B cell (primary cell): Measurements from ENCODE around the gene BANF2. TPM values are rescaled to one million over a fixed set of nuclear protein-coding genes. Genes with fewer than 3 reads are reported as not detected.

Source experiments
- ATAC-seq: fragments of 200-7000 bp; cut with Tn5 transposase; one replicate; pipeline ENCODE4 v1.10.0; 2021; ENCODE audit warnings: low read depth, mild to moderate bottlenecking, moderate number of reproducible peaks, moderate library complexity
- CTCF ChIA-PET: fragments of 350-600 bp; sonication (Branson Sonifier 250); formaldehyde crosslinking; loops from one replicate; lab custom pipeline; 2021; ENCODE audit warnings: antibody characterized with exemption, inconsistent platforms; lab: Charles Lee
- POLR2A ChIA-PET: fragments of 350-600 bp; sonication (Branson Sonifier 250); formaldehyde crosslinking; loops from one replicate; lab custom pipeline; 2021; ENCODE audit warnings: antibody characterized with exemption; lab: Charles Lee
- DNase-seq: peaks from one replicate; pipeline ENCODE4 v3.0.0; 2013
- H2AFZ ChIP-seq: 2 replicates; pipeline ENCODE4 v1.6.1; 2012; ENCODE audit warnings: mild to moderate bottlenecking, low read depth, low read length; ENCODE audit not compliant: insufficient read depth, poor library complexity, severe bottlenecking
- H3K27ac ChIP-seq, 2 donors: 1 replicate in 1 of 2; 2 replicates in 1 of 2; pipeline ENCODE4 v1.5.1; 2012 to 2013; ENCODE audit warnings: low read length in 2 of 2, mild to moderate bottlenecking in 2 of 2, moderate library complexity in 1 of 2
- H3K27me3 ChIP-seq, 4 experiments: fragments of 200-600 bp in 1 of 4; sonication (generic) in 1 of 4; replicated peaks in 1 of 4; 1 replicate in 2 of 4; 2 replicates in 2 of 4; pipeline versions ENCODE4 v1.6.1 to v1.7.0; 2013 to 2016; ENCODE audit warnings: low read length in 3 of 4, mild to moderate bottlenecking in 2 of 4, mixed read lengths in 1 of 4, moderate library complexity in 1 of 4; ENCODE audit not compliant: insufficient read depth in 4 of 4, control insufficient read depth in 3 of 4; ENCODE audit errors: control extremely low read depth in 1 of 4
- H3K36me3 ChIP-seq, 2 experiments: replicated peaks in 1 of 2; 1 replicate in 1 of 2; 2 replicates in 1 of 2; pipeline versions ENCODE4 v1.6.1 to v1.7.1; 2013; ENCODE audit warnings: low read length in 1 of 2; ENCODE audit not compliant: insufficient read depth in 2 of 2, control insufficient read depth in 1 of 2; ENCODE audit errors: control extremely low read depth in 1 of 2, extremely low read depth in 1 of 2
- H3K4me1 ChIP-seq, 2 donors: fragments of 200-600 bp in 1 of 2; sonication (generic) in 1 of 2; 1 replicate in 1 of 2; 2 replicates in 1 of 2; pipeline versions ENCODE4 v1.5.1 to v1.6.1; 2013 to 2017; ENCODE audit warnings: low read length in 2 of 2; ENCODE audit not compliant: control insufficient read depth in 2 of 2, insufficient read depth in 2 of 2
- H3K4me2 ChIP-seq: replicated peaks from 2 replicates; pipeline ENCODE3; 2012; ENCODE audit warnings: mild to moderate bottlenecking, low read depth, low read length; ENCODE audit not compliant: poor library complexity, severe bottlenecking
- H3K4me3 ChIP-seq, 5 experiments: fragments of 200-600 bp in 1 of 5; sonication (generic) in 1 of 5; 1 replicate in 3 of 5; 2 replicates in 2 of 5; pipeline versions ENCODE4 v1.5.1 to v1.7.0; 2011 to 2016; ENCODE audit warnings: low read length in 4 of 5, mild to moderate bottlenecking in 4 of 5, low read depth in 2 of 5, control low read depth in 1 of 5, moderate library complexity in 1 of 5; ENCODE audit not compliant: insufficient read depth in 1 of 5; ENCODE audit errors: control extremely low read depth in 1 of 5, extremely low read depth in 1 of 5
- H3K79me2 ChIP-seq: fragments of 200-600 bp; sonication (generic); one replicate; pipeline ENCODE4 v1.6.0; 2016; ENCODE audit warnings: low read length; ENCODE audit not compliant: control insufficient read depth, insufficient read depth
- H3K9ac ChIP-seq: fragments of 200-600 bp; sonication (generic); 2 replicates; pipeline ENCODE4 v1.6.1; 2017; ENCODE audit warnings: mild to moderate bottlenecking, low read length, moderate library complexity
- H3K9me3 ChIP-seq, 3 donors: one replicate each; pipeline versions ENCODE4 v1.6.1 to v1.7.1; 2013; ENCODE audit warnings: low read length in 2 of 3; ENCODE audit not compliant: control insufficient read depth in 2 of 3, insufficient read depth in 1 of 3; ENCODE audit errors: control extremely low read depth in 1 of 3
- H4K20me1 ChIP-seq: 2 replicates; pipeline ENCODE4 v1.6.0; 2012; ENCODE audit warnings: mild to moderate bottlenecking, low read length; ENCODE audit not compliant: insufficient read depth, control insufficient read depth, poor library complexity, severe bottlenecking
- H3K27ac Mint-ChIP-seq: one replicate; pipeline ENCODE4 v1.8.0; 2021; ENCODE audit warnings: mixed read lengths
- H3K27me3 Mint-ChIP-seq: one replicate; pipeline ENCODE4 v1.8.0; 2021; ENCODE audit warnings: mixed read lengths
- H3K4me1 Mint-ChIP-seq: one replicate; pipeline ENCODE4 v1.8.0; 2021; ENCODE audit warnings: mixed read lengths
- H3K4me3 Mint-ChIP-seq: one replicate; pipeline ENCODE4 v1.8.0; 2021; ENCODE audit warnings: mixed read lengths
- H3K9me3 Mint-ChIP-seq: one replicate; pipeline ENCODE4 v1.8.0; 2022; ENCODE audit warnings: mixed read lengths; ENCODE audit not compliant: insufficient read depth
- EZH2 ChIP-seq: IDR thresholded peaks from 2 replicates; pipeline ENCODE4 v1.6.1; 2012; ENCODE audit warnings: borderline replicate concordance, low read depth, mild to moderate bottlenecking, moderate library complexity, low read length; ENCODE audit not compliant: insufficient read depth, poor library complexity, severe bottlenecking
- WGBS: methylation state at CpG from one replicate; pipeline ENCODE4 v1.1.5; 2013; ENCODE audit warnings: missing lambda C conversion rate; ENCODE audit not compliant: insufficient coverage; 5-methylcytosine and 5-hydroxymethylcytosine counted together
- intact Hi-C: fragments of 100-400 bp; cut with micrococcal nuclease; formaldehyde crosslinking; loops from one replicate; pipeline ENCODE4 v1.10.0; 2022
- polyA plus RNA-seq: library from polyadenylated mRNA; depleted of rRNA; stranded (reverse); fragments of >200 nt; gene quantifications from 2 replicates; pipeline ENCODE4 v1.2.3, GENCODE V29; 2012
- total RNA-seq, 2 donors: library from RNA; stranded (reverse); fragments of 120-200 nt in 1 of 2; gene quantifications; 1 replicate in 1 of 2; 2 replicates in 1 of 2; pipeline versions ENCODE4 v1.2.3 to v1.2.4, GENCODE V29; 2013 to 2022
- TF ChIP-seq, protein P1 (sequence below): fragments of 200-600 bp; IDR thresholded peaks from one replicate; pipeline ENCODE4 v1.8.0; 2022; ENCODE audit warnings: antibody characterized with exemption, mild to moderate bottlenecking

BANF2 gene
- total and polyA plus RNA-seq, 2 donors (not counting 1 experiment from before 2014, with no cell fraction given) = not detected

DNA sequence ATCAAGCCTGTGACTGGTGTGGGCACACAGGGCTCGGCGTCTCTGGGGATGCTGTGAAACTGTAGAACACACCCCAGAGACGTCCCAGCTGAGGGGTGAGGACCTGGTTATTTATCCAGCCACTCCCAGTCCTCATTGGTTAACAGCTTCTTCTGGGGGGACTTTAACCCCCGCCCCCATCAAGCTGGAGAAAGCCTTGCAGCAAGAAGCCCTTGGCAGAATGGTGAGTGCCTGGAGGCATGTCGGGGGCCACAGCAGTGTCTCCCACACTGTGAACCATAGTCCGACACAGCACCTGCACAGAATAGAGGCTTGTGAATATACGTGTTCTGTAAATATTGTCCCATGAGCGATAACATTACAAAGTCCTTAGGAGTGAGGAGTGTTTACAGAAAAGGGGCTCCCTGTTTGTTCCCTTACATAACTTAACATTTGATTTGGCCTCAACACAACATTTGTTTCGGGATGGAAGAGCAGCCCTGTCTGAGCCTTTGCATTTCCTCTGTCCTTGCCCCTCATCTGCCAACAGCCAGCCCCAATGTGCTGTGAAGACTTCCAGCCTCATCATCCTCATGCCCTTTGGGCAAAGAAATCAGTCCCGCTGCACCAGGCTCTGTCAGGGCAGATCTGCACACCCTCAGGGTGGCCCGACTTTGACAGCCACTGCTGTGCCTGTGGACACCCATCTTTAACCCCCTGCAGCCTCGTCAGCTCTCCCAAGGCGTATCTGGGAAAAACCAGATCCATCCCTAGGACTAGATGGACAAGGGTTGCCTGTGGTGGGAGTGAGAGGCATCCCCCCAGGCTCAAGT, 15.5 kb upstream of the BANF2 start:
- H3K4me2 ChIP-seq = no peak overlapping the region
- H3K27me3 ChIP-seq = peaks cover 0 to 11% (median 4%) of the 10 kb centered on the region in 4 experiments
- ChIA-PET CTCF (interaction anchor here (0.6 to 6.4 kb wide), 7 partner anchors 7 to 333 kb away, joined by 3 to 159 read pairs (median 5); no protein-coding TSS in a partner anchor), POLR2A (no interaction called here)
- DNase-seq (peak; percentile 14), ATAC-seq (no peak)
- H3K27ac Mint-ChIP-seq = no peak overlapping the region
- H3K4me1 Mint-ChIP-seq = peaks cover 20% of the 10 kb centered on the region
- TF ChIP-seq, protein P1, sequence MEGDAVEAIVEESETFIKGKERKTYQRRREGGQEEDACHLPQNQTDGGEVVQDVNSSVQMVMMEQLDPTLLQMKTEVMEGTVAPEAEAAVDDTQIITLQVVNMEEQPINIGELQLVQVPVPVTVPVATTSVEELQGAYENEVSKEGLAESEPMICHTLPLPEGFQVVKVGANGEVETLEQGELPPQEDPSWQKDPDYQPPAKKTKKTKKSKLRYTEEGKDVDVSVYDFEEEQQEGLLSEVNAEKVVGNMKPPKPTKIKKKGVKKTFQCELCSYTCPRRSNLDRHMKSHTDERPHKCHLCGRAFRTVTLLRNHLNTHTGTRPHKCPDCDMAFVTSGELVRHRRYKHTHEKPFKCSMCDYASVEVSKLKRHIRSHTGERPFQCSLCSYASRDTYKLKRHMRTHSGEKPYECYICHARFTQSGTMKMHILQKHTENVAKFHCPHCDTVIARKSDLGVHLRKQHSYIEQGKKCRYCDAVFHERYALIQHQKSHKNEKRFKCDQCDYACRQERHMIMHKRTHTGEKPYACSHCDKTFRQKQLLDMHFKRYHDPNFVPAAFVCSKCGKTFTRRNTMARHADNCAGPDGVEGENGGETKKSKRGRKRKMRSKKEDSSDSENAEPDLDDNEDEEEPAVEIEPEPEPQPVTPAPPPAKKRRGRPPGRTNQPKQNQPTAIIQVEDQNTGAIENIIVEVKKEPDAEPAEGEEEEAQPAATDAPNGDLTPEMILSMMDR = no peak
- TF ChIP-seq EZH2 = no peak
- H4K20me1 ChIP-seq = no peaks in the 10 kb centered on the region
- peaks cover 8% of the 10 kb centered on the region for H3K79me2 ChIP-seq
- H3K4me3 Mint-ChIP-seq = no peak overlapping the region
- H3K27me3 Mint-ChIP-seq = peaks cover 36% of the 10 kb centered on the region
- no peaks in the 10 kb centered on the region for H3K9me3 Mint-ChIP-seq
- H3K9ac ChIP-seq = no peak overlapping the region
- no peaks in the 10 kb centered on the region for H3K36me3 ChIP-seq
- H3K4me3 ChIP-seq = no peak overlapping the region
- 89% methylated on average over 11 of the region's 13 CpGs for WGBS
- no peak overlapping the region for H3K27ac ChIP-seq
- H3K9me3 ChIP-seq = peaks cover 0 to 3% (median 1%) of the 10 kb centered on the region in 3 donors
- no peak overlapping the region for H2AFZ ChIP-seq
- intact Hi-C loops = loop anchor here (5.0 to 10.0 kb wide), 4 partner anchors 149 to 1111 kb away; partner anchors contain the start of genes BFSP1 and SMIM26
- H3K4me1 ChIP-seq = peaks cover 15 to 18% of the 10 kb centered on the region in 2 donors

DNA sequence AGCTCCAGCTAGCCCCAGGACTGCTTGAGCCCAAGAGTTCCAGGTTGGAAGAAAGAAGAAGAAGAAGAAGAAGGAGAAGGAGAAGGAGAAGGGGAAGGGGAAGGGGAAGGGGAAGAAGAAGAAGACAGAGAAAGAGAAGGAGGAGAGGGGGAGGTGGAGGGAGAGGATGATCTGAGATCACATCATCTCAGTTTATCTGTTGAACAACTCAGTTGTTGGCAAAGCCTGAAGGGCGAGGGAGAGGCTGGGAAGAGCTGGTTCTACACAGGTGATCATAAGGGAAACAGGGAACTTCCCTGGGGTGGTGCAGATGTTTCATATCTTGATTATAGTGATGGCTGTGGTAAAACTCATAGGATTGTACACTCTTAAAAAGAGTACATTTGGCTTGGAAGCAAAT, 14.6 kb upstream of the BANF2 start:
- Mint-ChIP-seq H3K4me3 (no peak overlapping the region), H3K4me1 (peaks cover 11% of the 10 kb centered on the region), H3K27ac (no peak overlapping the region), H3K9me3 (peaks cover 1% of the 10 kb centered on the region), H3K27me3 (peaks cover 44% of the 10 kb centered on the region)
- POLR2A ChIA-PET = no interaction called here
- Histone ChIP-seq H3K4me1 (peaks cover 11 to 14% of the 10 kb centered on the region in 2 donors), H4K20me1 (no peaks in the 10 kb centered on the region), H3K9me3 (peaks cover 1 to 3% (median 2%) of the 10 kb centered on the region in 3 donors), H3K79me2 (peaks cover 7% of the 10 kb centered on the region), H2AFZ (no peak overlapping the region), H3K27ac (no peak overlapping the region), H3K9ac (no peak overlapping the region), H3K4me2 (no peak overlapping the region), H3K27me3 (peaks cover 0 to 14% (median 6%) of the 10 kb centered on the region in 4 experiments), H3K36me3 (no peaks in the 10 kb centered on the region), H3K4me3 (no peak overlapping the region)
- TF ChIP-seq, protein P1 = no peak
- no peak for TF ChIP-seq EZH2
- no peak for ATAC-seq
- 71% methylated on average over 1 of the region's 1 CpG for WGBS
- intact Hi-C loops = loop anchor here (10.0 kb wide), 2 partner anchors 150 to 1110 kb away; partner anchors contain the start of gene BFSP1
- no peak for DNase-seq
- CTCF ChIA-PET = no interaction called here
